Hematopoietic multipotent progenitor cell treated with erythropoietin and hydrocortisone succinate and interleukin-3 and kit ligand, for 8 days (in vitro differentiated cells): ENCODE results near the gene MBNL3.

Experiments
- DNase-seq: peaks from one replicate; pipeline ENCODE4 v3.0.0-alpha.2; 2015

Gene MBNL3, protein sequence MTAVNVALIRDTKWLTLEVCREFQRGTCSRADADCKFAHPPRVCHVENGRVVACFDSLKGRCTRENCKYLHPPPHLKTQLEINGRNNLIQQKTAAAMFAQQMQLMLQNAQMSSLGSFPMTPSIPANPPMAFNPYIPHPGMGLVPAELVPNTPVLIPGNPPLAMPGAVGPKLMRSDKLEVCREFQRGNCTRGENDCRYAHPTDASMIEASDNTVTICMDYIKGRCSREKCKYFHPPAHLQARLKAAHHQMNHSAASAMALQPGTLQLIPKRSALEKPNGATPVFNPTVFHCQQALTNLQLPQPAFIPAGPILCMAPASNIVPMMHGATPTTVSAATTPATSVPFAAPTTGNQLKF

DNA sequence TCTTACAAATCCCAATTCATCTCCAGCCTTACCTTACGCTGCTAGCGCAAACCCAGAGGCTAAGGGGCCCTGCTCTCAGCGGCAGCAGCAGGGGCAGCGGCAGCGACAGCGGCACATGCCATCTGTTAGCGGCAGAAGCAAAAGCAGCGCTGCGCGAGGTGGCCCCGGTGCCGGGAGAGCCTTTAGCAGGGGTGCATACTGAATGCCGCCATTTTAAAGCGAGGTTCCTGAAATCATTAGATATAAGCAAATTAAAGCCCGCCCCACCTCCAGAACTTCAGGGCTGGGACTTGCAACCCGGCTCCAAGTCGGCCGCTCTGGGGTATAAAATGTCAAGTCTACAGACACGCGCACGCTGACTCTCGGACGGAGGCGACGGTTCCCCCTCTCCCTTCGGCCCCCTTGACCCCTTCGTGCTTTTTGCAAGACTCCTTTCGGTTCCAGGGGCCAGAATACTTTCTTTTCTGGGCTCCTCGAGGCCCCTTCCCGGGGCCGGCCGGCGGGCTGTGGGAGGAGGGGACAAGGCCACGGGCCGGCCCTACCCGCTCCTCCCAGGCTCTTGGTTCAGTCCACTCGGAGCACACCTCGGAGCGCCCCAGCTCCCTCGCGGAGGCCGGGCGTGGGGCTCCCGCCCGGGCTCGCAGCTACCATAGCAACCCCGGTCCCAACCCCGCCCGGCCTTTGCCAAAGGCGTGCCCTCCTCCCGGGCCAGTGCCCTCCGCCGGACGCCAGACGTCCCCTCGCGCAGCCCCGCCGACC lies at the start of gene MBNL3:
TSS of gene MBNL3 (minus strand) at position 220 of the 759 bp plus-strand sequence. CDS start 49,427 bp downstream, outside the sequence.
- peak; percentile 82 for DNase-seq

DNA sequence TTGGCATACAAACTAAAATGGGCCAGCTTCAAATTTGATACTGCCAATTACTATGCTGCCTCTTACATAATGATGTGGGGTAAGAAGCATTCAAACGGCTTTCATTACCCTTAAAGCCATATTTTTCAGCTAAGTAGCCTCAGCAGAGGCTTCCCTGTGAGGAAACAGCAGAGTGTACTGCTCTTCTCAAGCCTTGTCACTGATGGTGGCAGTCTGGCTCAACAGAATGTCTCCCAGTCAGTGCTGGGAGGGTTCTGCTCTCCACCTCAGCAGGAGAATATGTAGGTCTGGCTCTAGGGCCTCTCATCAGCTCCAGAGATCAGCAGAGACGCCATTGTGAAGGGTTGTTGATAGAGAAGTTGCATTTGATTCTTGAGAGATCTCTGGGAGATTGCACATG lies 44.6 kb upstream of the MBNL3 start:
- DNase-seq, result no peak

DNA sequence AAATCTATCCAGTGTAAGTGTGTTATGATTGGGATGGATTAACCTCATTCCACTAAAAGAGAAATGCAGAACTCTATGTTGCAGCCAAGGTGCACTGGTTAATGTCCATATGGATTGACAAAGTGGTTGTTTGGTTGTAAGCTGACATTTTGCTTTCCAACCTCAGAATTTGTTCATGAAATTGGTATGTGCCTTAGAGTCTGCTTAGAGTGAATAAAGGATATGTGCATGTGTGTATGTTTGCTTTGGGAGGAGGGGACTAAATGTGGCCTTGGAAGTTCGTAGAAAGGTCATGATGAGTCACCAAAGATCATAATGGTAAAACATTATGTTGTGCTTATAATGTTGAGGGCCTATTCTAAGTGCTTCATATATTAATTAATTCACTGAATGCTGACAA lies 44.1 kb upstream of the MBNL3 start:
- DNase-seq, result no peak

DNA sequence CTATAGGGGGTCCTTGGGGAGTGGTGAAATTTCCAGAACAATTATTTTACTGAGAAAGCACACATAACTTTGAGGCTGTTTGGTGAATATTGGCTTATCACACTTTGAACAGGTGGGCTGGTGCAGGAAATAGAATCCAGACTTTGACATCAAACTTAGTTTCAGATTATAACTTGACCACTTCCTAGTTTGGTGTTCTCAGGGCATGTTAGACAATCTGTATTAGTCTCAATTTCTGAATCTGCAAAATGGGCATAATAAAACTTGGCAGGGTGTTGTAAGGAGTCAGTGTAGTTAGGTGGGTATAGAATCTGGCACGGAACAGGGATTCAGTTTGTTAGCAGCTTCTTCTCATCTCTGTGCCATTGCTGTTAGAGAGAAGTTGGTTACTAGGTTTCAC lies 43.3 kb upstream of the MBNL3 start:
- no peak for DNase-seq

DNA sequence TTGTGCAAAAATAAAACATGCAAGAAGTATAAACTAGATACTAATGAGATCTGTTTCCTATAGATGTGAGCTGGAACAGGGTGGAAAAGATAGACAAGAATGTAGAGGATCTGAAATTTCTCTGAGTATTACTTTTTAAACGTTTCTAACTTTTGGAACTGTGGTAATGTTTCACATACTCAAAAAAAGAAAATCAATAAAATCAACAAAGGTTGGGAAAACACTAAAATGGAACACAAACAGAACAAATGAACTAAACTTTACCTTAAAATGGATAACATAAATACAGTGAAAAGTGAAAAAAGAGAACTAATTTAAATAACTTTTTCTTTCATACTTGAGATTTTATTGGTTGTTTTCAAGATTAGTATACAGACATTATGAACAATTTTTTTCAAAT lies 32.0 kb upstream of the MBNL3 start:
- no peak for DNase-seq

DNA sequence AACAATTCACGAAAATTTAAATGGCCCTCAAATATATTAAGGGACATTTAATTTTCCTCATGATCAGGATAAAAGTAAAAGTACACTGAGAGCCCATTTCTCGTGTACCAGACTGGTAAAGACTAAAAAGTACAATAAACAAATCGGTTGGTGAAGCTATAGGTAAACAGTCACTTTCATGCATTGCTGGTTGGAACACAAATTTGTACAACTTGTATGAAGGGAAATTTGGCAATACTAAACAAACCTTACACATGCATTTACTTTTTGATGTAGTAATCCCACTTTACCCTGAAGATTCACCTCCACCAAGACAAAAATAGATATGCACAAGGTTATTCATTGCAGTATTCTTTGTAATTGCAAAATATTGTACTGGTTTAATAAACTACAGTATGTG lies 31.4 kb upstream of the MBNL3 start:
- no peak for DNase-seq

DNA sequence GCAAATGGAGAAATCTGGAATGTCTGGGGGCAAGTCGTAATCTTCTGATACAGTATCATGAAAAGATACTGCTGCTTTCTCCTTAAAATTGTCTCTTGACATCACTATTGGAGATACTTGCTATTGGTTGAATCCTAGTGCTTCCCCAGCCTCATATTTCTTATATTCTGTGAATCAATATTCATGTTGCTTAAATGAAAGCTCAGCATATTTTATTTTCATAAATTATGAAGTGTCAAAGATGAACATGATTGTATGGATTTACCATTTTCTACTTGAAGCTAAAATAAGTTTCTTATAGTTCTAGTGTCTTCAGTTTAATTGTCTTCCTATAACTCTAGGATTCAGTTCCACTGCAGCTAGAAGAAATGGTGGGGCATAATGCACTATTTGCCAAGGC lies 29.6 kb upstream of the MBNL3 start:
- no peak for DNase-seq

DNA sequence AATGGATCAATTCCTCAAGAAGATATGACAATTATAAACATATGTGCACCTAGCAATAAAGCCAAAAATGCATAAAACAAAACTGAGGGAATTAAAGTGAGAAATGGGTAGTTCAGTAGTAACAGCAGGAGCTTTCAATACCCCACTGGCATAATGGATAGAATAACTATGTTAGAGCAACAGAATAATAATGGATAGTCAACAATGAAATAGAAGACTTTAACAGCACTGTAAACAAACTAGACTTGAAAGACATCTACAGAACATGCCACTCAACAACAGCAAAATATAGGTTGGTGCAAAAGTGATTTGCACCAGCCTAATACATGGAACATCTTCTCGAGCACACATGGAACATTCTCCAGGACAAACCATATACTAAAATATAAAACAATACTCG lies 20.0 kb upstream of the MBNL3 start:
- DNase-seq, result no peak

DNA sequence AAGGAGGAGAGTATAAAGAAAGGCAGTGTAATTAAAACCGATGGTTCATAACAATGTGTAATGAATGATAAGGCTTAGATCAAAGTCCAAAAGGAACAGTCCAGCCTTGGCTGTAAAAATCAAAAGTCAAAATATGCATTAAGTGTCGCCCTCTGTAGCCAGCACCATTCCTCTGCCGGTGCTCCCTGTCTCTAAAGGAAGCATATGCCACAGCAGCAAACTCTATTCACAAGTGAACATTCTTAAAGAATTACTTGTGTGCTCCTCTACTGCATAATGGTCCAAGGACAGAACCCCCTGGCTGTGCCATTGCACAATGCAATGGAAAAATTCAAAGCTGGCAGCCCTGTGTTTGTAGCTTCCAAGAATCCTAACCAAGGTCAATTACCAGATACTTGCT lies 16.3 kb upstream of the MBNL3 start:
- no peak for DNase-seq

DNA sequence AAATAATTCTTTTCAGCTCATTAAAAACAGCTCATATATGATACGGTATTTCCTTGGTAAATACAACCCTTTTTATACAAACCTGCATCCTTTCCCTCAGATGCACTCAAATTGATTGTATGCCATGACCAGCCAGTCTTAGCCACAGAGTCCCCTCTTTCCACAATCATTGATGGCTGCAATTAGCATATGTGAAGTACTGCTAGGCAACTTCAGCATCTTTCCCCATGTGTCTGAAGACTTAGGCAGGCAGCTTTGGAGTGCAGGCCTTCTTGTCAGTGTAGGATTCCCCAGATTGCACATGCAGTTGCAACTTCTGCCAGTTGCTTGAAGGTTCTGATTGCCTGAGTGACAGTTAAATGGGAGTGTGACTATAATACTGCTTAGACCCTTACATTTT lies 15.6 kb upstream of the MBNL3 start:
- DNase-seq, result no peak

DNA sequence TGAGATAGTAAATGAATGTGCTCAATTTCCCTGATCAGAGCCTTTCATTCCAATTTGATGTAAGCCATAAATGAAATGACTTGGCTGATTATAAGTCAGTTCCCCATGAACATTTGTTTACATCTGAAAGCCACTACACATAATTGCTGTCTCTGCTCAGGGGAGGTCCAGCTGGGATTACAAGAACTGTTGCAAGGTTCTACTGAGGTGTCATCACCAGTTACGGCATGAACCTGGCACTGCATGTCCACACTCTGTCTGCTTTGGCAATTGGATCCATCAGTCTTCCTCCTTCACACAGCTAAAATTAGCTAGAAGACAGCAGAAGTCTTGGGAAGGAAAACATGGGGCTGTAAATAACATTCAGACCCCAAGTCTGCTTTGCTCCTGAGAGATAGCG lies 12.8 kb upstream of the MBNL3 start:
- no peak for DNase-seq

DNA sequence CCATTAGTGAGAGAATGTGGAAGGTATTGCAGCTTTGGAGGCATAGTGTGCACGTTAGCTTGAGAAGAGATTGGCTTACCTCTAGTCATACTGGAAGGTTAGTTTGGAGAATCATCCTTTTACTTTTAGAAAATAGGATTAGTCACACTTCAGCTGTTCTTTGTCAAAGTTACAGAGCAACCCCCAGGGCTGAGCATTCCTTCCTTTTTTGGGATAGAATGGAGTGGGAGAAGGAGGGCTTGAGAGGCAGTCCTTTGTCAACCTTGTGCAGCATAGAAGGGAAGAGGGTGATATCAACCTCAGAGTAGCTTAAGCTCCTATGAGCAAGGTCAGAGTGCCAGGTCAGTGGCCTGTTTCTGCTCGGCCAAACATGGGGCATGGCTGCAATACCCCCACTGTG lies 8.6 kb upstream of the MBNL3 start:
- no peak for DNase-seq

DNA sequence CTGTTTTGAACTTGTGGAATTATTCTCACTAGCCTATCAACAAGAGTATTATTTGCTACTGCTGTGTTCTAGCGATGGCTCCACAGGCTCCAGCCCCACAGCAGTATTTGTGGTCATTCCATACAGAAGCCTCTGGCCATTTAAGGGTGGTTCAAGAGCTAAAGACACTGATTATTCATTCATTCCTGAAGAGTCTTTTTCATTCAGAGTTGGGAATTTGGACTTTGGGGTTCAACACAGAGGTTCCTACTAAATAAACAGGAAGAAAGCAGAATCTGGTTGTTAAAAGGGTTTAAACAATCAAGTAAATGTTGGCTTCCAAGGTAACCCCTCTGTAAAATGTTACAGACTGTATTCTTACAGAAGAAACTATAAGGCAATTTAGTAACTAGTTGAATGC lies 4.3 kb upstream of the MBNL3 start:
- no peak for DNase-seq

DNA sequence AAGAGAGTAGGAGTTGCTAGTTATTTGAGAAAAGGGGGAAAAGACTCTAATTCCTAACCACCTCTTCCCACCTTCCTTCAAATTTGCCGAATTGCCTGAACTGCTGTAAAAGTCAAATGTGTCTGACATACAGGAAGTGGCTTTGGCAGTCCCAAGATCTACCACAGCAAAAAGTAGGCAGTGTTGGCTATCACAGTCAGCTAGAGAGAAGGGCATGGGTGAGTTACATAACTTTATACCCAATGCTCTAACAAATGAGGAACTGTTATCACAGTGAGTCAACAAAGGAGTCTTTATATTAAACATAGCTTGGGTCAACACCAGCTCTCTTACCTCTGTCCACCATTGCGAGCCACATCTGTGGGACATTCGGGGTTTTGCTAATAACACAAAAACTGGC lies 2.4 kb upstream of the MBNL3 start:
- peak; percentile 85 for DNase-seq

DNA sequence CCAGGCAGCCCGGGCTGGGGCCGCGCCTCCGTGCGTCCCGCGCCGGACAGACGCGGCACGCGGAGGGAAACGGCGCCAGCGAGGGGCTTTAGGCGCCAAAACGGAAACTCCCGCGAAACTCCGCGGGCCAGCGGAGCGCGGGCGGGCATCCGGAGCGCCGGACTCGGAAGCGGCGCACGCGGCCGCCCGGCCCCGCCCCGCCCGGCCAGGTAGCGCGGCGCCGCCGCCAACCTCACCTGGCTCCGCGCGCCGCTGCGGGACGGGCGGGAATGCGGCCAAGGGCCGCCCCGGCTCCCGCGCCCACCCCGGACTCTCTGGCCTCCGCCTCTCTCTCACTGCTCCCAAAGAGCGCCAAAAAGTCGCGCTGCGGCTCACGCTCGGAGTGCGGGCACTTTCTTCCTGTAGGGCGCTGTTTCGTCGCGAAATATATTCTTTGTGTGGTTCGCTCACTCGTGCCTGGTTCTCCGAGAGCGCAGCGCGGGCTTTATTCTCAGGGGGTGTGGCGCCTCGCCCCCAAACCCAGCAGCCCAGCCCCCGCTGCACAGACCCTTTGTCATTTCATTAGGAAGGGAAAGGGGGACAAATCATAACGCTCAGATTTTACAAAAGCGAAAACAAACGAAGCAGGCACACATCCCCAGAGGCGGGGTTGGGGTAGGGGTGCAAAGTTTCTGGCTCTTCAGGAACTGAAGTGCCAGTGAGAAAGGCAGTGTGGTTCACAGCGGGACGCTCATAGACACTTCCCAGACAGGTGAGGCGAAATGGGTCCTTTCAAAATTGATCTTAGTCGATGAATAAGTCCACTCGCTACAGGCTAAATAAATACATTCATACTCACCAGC lies 961 bp upstream of the MBNL3 start:
- DNase-seq, result peak; percentile 56

DNA sequence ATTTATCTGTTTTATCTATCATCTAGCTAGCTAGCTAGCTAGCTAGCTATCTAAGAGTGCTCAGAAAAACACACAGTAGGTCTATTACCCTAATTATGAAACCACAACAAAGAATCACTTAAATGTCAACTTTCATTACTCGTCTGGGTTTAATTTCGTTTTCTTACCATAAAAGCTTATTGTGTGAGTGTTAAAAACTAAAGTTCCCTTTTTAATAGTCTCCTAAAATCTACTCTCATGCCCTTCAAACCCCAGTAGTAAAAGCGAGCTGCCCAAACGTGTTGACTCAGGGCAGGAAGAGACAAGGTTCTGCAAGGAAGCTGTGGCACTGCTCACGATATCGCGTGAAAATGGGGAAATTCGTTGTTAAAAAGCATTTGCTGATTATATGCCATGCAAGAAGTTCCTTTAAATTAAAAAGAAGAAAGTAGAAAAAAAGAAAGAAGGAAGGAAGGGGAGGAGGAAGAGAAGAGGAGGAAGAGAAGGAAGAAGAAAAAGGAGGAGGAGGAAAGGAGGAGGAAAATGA lies 595 bp downstream of the MBNL3 start:
- DNase-seq, result peak; percentile 60

DNA sequence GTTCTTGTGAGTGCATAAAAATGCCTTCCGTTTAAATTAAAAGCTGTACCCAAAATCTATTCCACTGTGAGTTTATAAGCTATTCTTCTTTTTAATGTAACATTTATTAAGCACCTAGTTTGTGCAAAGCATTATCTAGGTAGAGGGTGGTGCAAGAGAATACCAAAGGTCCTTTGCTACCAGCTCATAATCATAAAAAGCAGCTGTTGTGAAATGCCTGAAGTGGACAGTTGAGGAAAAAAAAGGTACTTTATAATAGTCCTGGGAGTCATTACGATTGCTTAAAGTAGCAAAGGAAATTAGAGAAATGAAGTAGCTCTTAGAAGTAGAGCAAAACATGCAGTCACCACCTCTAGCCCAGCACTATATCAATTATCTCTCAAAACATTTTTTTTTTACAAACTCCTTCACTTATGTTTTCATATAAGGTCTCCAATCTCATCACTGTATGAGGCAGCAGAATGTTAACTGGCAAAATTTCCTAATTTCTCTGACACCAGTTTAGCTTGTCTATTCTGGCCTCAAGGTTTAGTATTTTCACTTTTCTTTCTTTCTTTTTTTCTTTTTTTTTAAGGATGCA lies 2.1 kb downstream of the MBNL3 start:
- DNase-seq, result no peak

DNA sequence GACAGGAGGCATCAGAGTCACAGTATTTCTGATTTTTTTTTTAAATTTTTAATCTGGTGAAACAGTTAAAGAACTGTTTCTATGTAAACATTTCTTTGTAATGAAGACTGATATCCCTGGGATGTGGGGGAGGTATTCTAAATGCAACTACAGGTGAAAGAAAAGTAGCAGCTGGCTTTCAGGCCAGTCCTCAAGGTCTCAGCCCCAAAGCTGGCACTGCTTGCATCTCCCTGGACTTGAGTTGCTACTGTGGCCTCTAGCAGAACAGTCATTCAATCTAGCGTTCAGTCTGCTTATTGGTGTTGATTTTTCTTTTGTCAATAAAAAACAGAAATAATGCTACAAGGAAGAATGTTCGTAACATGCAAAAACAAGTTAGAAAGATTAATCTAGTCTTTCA lies 4.9 kb downstream of the MBNL3 start:
- DNase-seq, result no peak

DNA sequence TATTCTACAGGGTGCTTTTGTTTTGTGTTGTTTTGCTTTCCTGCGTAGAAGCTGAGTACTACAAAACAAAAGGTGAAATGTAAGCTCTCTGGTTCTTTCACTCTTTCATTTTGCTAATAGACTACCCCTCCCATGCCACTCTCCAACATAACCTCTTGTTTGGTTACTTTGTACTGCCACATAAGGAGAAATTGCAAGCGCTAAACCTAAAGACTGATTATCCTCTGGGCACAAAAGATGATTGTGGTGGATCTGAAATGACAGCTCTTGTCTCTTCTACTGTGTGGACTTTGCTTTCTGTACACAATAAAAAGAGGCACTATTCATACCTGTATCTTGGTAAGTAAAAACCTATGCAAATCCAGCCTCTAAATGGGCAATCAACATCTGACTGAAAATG lies 5.3 kb downstream of the MBNL3 start:
- no peak for DNase-seq

DNA sequence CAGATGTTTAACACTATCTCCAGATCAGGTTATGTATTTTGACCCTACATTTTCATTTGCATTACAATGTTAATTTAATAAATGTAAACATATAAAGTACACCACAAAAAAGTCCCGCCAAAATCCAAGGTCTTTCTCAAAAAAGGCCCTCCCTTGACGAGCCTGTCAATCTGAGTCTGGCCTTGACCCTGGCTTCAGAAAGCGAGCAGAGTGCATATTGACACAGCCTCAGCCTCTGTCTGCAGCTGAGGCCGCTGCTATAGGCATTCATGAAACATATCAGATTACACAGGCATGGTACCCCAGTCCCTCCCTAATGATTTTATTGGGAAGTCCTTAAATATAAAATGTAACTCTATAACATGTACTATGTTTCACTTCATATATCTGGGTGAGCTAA lies 6.2 kb downstream of the MBNL3 start:
- DNase-seq, result no peak

DNA sequence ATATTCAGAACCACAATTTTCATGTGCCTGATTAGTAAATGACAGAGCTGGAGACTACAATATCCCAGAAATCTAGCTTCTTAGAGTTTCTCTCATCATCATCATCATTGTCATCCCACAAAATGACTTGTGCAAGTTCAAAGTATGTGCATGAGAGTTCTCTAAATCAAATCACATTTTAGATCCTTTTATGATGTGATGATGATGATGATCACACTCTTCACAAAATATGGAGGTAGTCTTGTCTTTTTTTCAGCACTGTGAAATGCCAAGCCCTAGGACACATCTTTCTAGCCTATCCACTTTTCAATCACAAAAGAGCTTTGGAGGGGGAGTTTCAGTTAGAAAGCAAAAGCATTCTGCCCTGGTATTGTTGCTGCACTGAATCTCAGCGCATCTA lies 7.4 kb downstream of the MBNL3 start:
- DNase-seq, result no peak

DNA sequence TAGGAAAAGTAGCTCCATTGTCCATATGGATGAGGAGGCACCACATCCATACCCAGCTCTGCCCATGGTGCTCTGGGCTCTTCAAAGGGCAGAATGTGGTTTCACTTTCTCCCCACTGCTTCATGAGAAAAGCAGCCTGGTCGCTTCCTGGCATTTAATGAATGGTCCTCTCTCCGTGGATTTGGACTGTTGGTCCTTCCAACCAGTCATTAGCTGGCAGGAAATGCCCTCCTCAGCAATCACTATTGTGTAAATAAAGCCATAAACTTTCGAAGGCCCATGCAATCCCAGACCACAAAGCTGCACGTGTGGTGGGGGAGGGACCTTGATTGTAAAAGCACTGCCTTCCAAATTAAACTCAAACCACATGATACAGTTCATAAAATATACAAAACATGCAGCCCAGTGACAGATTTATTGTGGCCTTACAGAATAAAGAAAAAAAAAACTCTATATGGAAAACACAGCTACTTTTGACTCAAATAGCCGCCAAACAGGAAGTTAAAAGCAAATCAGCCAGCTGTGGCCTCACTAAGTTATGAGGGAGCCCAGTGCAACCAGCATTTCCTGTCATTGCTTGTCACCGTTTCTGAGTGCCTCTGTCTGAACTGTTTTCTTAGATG lies 8.1 kb downstream of the MBNL3 start:
- DNase-seq, result peak; percentile 52
